Hematopoietic multipotent progenitor cell treated with erythropoietin and hydrocortisone succinate and interleukin-3 and kit ligand, for 6 days (in vitro differentiated cells): ENCODE measurements around the gene KCNIP4.
"Not testable (repeated sequence)": the region's sequence is repeated elsewhere in the genome, so short reads cannot be mapped to it uniquely, and the experiment has no call there.

Source experiments
- DNase-seq: peaks from one replicate; pipeline ENCODE4 v3.0.0-alpha.2; 2015

The KCNIP4 gene

DNA sequence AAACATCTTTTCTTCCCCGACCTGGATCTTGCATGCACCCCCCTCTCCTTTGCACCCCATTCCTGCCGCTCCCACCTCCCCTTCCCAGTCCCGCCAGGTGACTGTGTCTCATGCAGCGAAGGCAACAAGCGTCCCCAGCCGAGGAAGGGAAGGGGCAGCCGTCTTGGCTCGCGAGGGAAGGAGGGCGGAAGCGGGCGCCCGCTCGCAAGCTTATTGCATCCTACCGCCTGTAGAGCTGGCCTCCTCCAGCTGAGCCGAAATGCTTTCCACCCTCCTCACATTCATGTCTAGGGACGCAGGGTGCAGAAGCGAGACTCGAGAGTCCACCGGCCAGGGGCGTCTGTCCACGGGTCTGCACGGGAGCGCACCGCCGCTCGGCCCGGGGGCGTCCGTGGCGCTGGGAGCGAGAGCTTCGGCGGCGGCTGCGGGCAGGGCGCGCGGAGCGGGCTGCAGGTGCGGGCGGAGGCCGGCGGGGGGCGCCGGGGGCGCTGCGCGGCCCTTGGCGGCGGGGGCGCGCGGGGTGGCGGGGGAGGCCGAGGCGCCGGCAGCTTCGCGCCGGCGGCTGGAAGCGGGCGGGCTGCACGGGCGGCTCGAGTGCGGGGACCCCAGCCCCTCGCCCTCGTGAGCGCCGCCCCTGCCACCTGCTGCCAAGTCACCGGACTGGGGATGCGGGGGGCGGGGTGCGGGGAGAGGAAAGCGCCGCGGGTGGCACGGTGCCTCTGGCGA is at the start of gene KCNIP4:
Gene KCNIP4 (minus strand): TSS at position 426 of the 726 bp plus-strand sequence.
- peak; percentile 2 for DNase-seq

DNA sequence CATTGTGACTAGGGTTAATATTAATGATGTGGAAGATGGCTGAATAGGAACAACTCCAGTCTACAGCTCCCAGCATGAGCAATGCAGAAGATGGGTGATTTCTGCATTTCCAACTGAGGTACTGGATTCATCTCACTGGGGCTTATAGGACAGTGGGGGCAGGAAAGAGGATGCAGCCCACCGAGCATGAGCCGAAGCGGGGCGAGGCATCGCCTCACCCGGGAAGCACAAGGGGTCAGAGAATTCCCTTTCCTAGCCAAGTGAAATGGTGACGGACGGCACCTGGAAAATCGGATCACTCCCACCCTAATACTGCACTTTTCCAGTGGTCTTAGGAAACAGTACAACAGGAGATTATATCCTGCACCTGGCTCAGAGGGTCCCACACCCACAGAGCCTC is 48.0 kb upstream of the KCNIP4 start:
- DNase-seq = not testable (repeated sequence)

DNA sequence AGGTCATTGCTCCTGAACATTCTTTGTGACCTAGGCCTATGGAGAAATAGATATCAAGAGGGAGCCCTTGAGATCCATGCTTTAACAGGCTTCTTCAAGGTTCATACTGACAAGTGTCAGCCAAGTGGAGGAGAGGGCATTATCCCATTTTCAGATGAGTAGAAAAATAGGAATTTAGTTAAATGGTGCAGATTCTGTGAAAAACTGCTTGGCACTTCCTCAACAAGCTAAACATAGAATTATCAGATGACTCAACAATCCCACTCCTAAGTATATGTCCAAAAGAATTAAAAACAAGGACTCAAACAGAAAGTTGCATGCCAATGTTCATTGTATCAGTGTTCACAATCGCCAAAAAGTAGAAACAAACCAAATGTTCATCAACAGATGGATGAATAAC is 43.8 kb upstream of the KCNIP4 start:
- no peak for DNase-seq

DNA sequence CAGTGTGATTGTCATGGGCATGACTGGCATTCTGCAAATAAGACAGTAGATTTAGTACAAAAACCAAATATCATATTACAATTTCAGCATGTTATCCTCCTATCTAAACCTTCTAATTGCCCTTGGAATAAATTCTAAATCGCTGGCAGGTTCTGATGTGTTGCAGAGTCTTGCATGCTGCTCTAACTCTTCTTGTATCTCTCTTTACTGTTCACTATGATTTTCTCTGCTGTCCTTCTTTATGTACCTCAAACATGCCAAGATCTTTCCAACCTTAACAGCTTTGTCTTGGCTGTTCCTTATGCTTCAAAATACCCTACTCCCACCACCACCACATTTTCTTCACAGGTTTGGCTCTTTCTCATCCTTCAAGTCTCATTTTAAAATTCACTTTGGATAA is 43.0 kb upstream of the KCNIP4 start:
- no peak for DNase-seq

DNA sequence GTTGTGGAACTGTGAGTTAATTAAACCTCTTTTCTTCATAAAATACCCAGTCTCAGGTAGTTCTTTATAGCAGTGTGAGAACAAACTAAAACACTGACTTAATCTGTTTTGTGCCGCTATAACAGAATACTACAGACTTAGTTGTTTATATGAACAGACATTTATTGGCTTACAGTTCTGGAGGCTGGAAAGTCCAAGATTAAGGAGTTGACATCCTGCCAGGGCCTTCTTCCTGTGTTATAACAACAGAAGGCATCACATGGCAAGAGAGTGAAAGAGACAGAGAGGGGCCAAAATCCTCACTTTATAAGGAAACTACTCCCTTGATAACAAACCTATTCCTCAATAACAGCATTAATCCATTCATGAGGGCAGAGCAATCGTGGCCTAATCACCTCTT is 42.5 kb upstream of the KCNIP4 start:
- DNase-seq = no peak

DNA sequence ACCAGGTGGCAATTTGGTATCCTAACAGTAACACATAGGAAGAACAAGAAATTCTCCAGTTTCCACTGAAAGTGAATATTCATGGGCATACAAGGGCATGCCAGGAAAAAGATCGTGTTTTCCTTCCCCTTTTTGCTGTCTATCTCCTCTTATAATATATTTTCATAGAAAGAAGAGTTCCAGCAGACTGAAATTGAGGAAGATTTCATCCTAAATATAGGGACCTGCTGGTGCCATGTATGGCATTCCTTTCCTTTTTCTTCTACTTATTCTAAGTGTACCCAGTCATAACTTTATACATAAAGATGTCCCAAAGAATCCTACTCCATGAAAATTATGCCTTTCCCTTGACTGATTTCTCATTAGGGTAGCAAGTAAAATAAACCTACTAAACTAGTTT is 40.8 kb upstream of the KCNIP4 start:
- DNase-seq = no peak

DNA sequence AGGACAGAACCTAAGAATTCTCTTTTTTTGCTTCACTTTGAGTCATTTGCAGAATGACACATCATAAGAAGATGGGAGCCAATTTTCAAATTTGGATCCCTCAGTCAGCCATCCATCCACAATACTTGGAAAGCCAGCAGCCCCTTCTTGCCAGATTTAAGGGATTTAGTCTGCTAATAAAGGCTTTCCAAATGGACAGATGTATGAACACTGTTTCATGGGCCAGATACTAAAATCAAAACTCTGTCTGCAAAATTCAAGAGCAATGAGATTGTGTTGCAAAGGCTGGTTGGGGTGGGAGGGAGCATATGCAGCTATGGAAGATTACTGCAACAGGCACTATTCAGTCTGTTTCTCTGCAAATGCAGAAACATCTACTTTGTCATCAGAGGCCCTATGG is 37.7 kb upstream of the KCNIP4 start:
- DNase-seq = no peak

DNA sequence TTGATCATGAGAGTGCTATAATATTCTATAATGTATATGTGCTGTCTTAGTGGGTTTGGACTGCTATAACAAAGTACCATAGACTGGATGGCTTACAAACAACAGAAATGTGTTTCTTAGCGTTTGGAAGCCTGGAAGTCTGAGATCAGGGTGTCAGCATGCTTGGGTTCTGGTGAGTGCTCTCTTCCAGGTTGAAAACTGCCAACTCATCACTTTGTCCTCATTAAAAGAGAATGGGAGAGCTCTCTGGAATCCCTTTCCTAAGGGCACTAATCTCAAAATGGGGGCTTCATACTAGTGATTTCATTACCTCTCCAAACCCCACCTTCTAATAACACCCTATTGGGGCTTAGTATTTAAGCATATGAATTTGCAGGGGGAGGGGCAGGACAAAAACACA is 33.5 kb upstream of the KCNIP4 start:
- DNase-seq = no peak

DNA sequence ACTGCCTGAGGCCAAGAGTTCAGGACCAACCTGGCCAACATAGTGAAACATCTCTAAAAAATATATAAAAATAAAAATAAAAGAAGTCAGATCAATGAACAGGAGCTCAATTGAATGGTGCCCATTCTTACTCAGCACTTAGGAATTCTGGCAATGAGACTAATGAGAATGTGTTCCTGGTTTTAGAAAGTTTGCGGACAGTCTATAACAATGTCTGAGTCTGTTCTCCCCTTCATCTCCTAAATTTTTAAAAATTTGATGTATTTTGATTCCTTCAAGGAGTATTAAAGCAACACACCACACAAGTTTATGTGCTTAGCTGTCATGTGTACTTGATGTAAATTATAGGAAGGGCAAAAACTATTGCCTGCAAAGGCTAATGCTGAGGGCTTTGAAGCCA is 30.6 kb upstream of the KCNIP4 start:
- no peak for DNase-seq

DNA sequence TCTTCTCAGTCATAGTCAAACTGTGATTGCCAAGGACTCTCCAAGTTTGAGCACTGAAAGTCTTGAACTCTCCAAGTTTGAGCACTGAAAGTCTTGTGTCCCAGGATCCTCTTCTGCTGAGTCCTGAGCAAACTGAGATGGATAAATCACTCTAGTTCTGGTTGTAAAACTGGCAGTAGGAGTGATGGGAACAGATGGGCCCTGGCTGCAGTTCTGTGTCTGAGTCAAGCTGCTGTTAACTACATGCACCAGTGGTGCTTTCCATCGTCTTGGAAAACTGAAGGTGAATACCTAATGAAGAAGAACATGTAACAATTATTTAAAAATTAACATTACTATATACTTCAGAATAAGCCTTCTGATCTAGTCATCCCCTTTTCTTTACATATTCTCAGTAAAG is 27.6 kb upstream of the KCNIP4 start:
- DNase-seq = no peak

DNA sequence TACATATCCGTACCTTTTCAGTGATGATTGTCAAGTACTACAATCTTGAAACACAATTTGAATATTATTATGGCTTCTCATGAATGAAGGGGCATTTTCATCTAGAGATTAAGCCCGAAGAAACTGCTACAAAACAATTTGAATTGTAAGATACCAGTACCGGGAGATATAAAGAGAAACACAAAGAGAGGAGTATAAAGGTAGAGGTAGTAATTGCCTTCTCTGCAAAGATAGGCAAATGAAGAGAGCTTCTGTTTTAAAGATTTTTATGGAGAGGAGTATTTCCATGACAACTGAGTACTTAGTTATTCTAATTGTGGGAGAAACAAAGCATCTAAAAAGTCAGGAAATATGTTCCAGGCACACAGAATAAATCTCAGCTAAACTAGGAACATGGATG is 25.3 kb upstream of the KCNIP4 start:
- DNase-seq = no peak

DNA sequence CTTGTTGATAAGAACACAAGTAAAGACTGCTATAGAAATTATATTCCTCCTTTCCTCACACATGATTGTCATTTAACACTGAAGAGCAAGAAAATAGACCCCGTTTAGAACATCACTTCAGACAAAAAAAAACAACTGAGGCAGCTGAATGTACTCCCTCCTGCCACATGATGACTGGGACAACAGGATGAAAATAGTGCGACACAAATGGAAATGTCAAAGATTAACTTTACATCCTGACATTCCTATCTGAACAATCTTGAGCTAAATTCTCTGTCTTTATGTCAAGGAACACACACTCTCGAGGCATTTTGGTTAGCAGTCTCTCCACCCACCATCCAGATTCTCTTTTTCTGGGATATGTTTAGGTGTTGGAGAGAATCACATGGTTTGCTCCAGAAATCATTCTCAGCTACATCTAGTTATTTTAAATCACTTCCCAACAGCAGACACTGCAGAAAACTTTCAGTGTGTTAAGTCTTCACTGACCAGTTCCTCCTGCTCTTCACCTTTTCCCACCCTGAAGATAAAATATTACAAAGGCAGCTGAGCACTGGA is 16.3 kb upstream of the KCNIP4 start:
- no peak for DNase-seq

DNA sequence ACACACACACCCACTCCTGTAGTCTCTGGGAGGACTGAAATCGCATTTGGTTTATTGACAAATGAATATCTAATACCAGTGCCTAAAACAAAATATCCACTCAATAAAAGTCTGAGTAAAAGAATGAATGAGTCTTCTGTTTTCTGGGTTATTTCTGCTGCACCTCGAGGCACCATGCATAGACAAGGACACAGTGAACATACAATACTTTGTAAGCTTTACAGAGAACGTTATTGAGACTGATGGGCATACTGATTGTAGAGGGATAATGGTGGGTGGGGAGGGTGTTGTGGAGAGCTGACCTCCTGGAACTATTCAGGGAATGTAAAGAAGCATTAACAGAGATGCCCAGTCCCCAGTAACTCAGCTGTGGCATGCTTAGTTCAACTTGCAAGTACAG is 14.1 kb upstream of the KCNIP4 start:
- DNase-seq = no peak

DNA sequence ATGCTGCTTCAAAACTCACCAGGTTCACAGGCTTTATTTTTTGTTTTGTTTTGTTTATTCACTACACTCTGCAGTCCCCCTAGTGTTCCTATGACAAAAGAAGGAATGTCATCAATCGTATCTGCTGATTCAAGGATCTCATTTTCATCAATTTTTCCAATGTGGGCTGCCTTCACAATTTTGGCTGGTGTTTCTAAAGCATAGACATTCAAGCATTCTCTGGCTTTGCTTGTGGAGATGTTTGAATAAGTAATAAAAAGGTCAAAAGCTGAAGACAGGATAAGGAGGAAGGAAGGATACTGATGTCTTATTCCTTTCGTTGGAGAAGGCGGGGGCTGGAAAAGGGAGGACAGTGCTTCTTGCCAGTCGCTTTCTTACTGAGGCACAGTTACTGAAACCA is 12.2 kb upstream of the KCNIP4 start:
- no peak for DNase-seq

DNA sequence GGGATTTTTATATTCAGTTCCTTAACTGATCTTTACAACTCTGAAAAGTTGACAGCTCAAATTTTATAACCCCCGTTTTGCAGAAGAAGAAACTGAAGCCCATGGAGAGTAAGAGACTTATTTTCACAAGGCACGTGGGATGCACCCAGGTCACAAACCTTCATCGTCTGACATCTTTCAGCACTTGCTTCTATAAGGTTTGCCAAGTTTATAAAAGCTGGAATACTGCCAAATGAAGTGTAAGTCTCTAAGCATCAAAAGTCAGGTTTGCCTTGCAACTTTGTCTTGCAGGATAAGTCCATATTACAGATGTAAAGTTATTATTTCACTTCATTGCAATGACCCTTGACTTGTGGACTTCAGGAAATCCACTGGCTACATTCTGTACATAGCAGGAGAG is 6.3 kb upstream of the KCNIP4 start:
- no peak for DNase-seq

DNA sequence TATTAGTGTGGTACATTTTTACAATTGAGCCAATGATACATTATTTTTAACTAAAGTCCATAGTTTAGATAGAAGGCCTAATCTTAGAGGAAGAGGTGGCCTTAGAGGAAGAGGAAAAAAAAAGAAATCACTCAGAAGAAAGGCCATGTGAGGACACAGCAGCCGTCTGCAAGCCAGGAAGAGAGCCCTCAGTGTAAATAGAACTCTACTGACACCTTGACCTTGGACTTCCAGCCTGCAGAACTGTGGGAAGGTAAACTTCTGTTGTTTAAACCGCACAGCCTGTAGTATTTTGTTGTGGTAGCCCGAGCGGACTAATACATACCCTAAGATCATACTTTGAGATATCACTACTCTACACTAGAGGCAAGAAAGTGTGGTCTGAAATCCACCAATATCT is 5.1 kb upstream of the KCNIP4 start:
- DNase-seq = no peak

DNA sequence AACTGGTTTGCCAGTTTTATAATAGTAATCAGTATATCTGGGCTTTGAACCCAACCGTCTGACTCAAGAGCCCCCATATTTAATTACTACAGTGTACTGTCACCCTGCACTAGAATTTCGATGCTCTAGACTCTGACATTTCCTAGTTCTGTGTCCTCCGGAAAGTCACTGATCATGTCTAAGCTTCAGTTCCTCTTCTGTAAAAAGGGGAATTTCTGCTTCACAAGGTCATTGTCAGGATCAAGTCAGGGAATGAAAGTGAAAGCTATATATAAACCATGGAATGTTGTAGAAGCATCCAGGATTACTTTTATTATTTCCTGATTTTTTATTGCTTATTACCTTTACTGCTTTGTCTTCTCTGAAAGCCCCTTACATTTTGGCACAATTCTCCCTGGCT is 4.0 kb upstream of the KCNIP4 start:
- DNase-seq = no peak

DNA sequence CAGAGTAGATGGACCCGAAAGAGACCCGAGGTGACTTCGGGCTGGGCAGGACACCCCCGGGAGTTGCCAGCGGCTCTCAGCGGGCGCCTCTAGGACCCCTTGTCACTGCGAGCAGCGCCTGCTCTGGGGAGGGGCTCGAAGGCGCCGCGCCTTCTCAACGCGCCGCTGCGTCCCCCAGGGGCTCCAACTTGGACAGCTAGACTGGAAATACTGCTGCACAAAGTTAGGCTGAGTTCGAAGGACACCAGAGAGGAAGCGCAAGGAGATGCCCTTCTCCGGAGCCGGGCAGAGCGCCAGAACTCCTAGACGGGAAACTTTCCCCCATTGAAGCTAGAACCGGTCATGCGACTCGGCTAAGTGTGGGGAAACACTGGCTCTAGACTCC is 493 bp upstream of the KCNIP4 start:
- DNase-seq = no peak

DNA sequence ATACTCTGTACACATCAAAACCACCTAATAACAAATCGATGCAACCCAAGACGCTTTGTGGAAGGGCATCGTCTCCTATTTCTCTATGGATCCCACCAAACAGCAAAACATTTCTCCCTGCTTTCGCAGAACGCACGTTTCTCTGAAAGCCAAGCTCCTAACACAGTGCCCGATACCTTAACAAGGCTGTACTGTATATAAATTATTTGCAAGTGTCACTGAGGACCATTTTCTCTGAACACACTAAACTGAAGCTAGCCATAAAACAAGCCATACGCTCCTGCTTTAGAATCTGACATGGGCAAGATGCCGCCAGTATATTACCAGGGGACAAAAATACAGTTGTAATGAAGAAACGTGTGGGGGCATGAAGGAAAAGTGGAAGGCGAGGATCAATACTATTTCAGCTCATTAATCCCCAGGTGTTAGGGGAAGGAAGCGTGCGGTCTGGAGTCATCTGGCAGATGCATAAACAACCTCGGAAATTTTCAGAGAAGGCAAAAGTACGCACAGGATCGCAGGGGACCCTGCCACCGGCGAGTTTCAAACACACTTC is 703 bp downstream of the KCNIP4 start:
- no peak for DNase-seq

DNA sequence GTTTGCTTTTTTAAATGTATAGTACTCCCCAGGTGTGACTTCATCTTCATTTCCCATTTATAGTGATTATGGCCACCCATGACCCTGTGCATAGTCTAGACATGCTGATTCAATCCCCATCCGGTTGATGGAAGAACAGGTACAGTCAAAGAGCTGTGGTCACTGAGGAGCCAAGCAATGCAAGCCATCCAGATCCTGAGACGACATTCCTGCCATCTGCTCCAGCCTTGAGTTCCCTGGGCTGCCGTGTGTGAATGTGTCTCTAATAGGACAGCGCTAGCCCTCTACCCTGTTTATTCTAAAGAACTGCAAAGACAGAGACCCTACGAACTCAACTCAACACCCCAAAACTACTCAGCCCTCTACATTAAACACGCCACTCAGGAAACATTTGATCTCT is 1.7 kb downstream of the KCNIP4 start:
- DNase-seq = no peak

DNA sequence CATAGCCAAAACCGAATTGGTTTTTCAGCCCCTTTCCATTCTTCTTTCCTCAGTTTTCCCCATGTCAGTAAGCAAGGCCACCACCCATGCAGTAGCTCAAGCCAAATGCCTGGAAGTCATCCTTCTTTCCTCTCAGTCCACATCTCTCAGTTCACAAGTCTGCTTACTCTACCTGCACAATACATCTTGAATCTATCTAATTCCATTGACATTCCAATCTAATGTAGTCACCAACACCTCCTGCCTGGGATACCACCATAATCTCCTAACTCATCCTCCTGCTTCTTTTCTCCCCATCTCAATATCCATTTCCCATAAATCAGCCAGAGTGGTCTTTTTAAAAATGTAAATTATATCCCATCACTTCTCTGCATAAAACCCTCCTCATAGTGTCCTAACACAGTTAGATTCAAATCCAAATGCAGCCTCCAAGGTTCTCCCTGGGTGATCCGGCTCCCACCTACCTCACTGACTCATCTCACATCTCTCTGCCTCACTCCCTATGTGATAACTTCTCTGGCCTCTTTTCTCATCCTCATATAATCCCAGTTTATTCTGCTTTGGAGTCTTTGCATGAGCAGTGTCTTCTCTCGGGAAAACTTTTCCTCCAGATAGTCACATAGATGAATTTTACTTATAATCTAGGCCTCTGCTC is 26.9 kb downstream of the KCNIP4 start:
- no peak for DNase-seq

DNA sequence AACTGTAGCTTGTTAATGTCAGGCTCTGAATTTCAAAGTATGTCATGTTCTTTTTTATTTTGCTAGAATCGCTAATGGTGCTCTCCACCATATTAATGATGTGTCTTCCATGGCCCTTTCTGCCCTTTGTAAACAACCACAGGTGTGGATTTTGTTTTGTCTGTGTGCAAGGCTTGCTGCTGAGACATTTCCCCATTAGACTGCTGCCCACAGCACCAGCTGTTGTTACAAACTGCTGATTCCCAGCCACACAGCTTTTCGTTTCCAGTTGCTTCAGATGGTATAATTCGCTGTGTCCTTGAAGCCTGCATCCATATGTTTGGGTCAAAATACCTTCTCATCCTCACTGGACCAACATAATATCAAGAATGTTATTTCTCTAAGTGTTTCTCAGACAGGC is 32.8 kb downstream of the KCNIP4 start:
- DNase-seq = no peak

DNA sequence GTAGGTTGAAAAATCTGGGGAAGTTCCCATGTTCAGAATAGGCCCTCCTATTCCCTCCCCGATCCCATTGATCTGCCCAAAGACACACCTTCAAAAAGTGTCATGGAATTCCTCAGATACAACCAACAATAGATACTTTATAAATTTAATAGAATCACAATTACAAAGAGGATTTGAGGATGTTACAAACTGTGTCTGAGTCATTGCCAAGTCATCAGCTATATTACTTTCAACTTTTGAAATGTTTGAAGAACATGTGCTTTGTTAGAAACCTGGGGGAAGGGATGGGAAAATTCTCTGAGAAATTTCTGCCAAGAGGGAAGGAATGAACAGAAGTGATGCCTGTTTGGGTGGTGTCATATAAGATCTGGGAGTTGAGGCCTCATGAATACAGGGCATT is 46.7 kb downstream of the KCNIP4 start:
- DNase-seq = no peak

DNA sequence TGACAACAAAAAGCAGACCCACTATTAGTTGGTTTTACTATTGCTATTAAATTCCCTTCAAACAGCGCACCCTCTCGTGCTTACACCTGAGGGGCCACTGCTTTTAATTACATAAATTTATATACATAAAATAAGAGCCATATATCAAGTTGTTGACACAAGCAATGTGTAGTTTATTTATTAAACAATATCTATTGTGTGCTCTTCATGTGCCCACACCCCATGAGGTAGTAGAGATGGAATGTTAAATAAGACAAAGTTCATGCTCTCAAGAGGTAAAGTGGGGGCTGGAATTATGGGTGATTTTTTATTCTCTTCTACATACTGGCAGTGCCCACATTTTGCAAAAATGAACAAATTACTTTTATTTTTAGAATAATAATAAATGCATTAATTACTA is 47.3 kb downstream of the KCNIP4 start:
- no peak for DNase-seq

DNA sequence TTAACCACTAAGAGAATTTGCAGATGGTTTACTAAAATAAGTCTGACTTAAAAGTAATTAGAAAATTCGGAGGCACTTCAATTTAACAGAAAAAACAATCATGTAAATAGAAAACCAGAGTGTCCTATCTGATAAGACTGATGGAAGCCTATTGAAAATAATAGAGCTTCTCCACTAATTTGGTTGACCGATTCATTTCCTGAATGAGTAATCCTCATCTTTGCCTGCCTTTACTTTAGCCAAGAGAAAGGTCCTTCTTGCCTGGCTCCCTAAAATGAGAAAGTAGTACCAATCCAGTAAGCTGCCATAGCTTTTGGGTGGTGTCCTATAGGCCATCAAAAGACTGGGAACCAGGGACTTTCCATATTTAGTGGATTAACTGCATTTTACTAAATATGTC is 48.4 kb downstream of the KCNIP4 start:
- no peak for DNase-seq
